HUES48 (cell line): ENCODE results near the gene TNFAIP8L1.

Experiments
- H3K27ac ChIP-seq: one replicate; pipeline ENCODE4 v1.7.0; 2013; ENCODE audit warnings: low read depth, low read length, inconsistent platforms
- H3K27me3 ChIP-seq: 2 replicates; pipeline ENCODE4 v1.6.1; 2013; ENCODE audit warnings: mild to moderate bottlenecking, low read length; ENCODE audit not compliant: control insufficient read depth, insufficient read depth
- H3K36me3 ChIP-seq: 2 replicates; pipeline ENCODE4 v1.6.1; 2013; ENCODE audit warnings: low read length; ENCODE audit not compliant: control insufficient read depth, insufficient read depth
- H3K4me1 ChIP-seq: 2 replicates; pipeline ENCODE4 v1.6.1; 2013; ENCODE audit warnings: mild to moderate bottlenecking, low read length; ENCODE audit not compliant: control insufficient read depth, insufficient read depth
- H3K4me3 ChIP-seq: 2 replicates; pipeline ENCODE4 v1.5.1; 2013; ENCODE audit warnings: mild to moderate bottlenecking, low read depth, low read length
- H3K9ac ChIP-seq: 2 replicates; pipeline ENCODE4 v1.6.1; 2013; ENCODE audit warnings: mild to moderate bottlenecking, low read depth, low read length, moderate library complexity
- H3K9me3 ChIP-seq: 2 replicates; pipeline ENCODE4 v1.6.1; 2013; ENCODE audit warnings: low read length; ENCODE audit not compliant: control insufficient read depth, insufficient read depth

Gene TNFAIP8L1

GRCh38 chr19:4652075-4652474 is 12.8 kb downstream of the TNFAIP8L1 start:
- Histone ChIP-seq H3K36me3 (peaks cover 5% of the 10 kb centered on the region; the same call in 1 of the 2 replicates), H3K9ac (no peak overlapping the region), H3K4me3 (no peak overlapping the region), H3K27me3 (no peaks in the 10 kb centered on the region), H3K27ac (no peak overlapping the region), H3K4me1 (no peaks in the 10 kb centered on the region), H3K9me3 (no peaks in the 10 kb centered on the region)

GRCh38 chr19:4653793-4654436 is 14.6 kb downstream of the TNFAIP8L1 start:
- no peak overlapping the region for H3K27ac ChIP-seq
- no peak overlapping the region for H3K4me3 ChIP-seq
- H3K9ac ChIP-seq: no peak overlapping the region
- no peaks in the 10 kb centered on the region for H3K4me1 ChIP-seq
- no peaks in the 10 kb centered on the region for H3K27me3 ChIP-seq
- peaks cover 20% of the 10 kb centered on the region for H3K36me3 ChIP-seq
- H3K9me3 ChIP-seq: no peaks in the 10 kb centered on the region

- H3K9me3 ChIP-seq: no peaks in the 10 kb centered on the region
- H3K36me3 ChIP-seq: peaks cover 25% of the 10 kb centered on the region
- H3K9ac ChIP-seq: no peak overlapping the region
- H3K27me3 ChIP-seq: no peaks in the 10 kb centered on the region
- H3K4me1 ChIP-seq: no peaks in the 10 kb centered on the region
- H3K27ac ChIP-seq: no peak overlapping the region
- no peak overlapping the region for H3K4me3 ChIP-seq
These were observed 15.4 kb downstream of the TNFAIP8L1 start for GRCh38 chr19:4654437-4655361.

- H3K9ac ChIP-seq: no peak overlapping the region
- H3K4me3 ChIP-seq: no peak overlapping the region
- no peaks in the 10 kb centered on the region for H3K4me1 ChIP-seq
- no peaks in the 10 kb centered on the region for H3K27me3 ChIP-seq
- H3K36me3 ChIP-seq: peaks cover 27% of the 10 kb centered on the region
- H3K9me3 ChIP-seq: no peaks in the 10 kb centered on the region
- no peak overlapping the region for H3K27ac ChIP-seq
These were observed 16.8 kb downstream of the TNFAIP8L1 start for GRCh38 chr19:4656102-4656501.

- no peaks in the 10 kb centered on the region for H3K4me1 ChIP-seq
- H3K27ac ChIP-seq: no peak overlapping the region
- H3K27me3 ChIP-seq: no peaks in the 10 kb centered on the region
- no peaks in the 10 kb centered on the region for H3K9me3 ChIP-seq
- no peak overlapping the region for H3K4me3 ChIP-seq
- no peak overlapping the region for H3K9ac ChIP-seq
- peaks cover 27% of the 10 kb centered on the region for H3K36me3 ChIP-seq
These were observed 17.9 kb downstream of the TNFAIP8L1 start for GRCh38 chr19:4657262-4657661.

GRCh38 chr19:4657835-4658234 is 18.5 kb downstream of the TNFAIP8L1 start:
- peaks cover 27% of the 10 kb centered on the region for H3K36me3 ChIP-seq
- no peak overlapping the region for H3K9ac ChIP-seq

GRCh38 chr19:4660181-4660791 is 21.0 kb downstream of the TNFAIP8L1 start:
- no peaks in the 10 kb centered on the region for H3K4me1 ChIP-seq
- H3K27ac ChIP-seq: no peak overlapping the region
- H3K9me3 ChIP-seq: no peaks in the 10 kb centered on the region
- H3K36me3 ChIP-seq: peaks cover 37% of the 10 kb centered on the region
- H3K9ac ChIP-seq: no peak overlapping the region
- H3K27me3 ChIP-seq: no peaks in the 10 kb centered on the region
- H3K4me3 ChIP-seq: no peak overlapping the region

More at GRCh38 chr19:4657835-4658234, 18.5 kb downstream of the TNFAIP8L1 start:
- H3K4me3 ChIP-seq: no peak overlapping the region
- no peaks in the 10 kb centered on the region for H3K9me3 ChIP-seq
- H3K27ac ChIP-seq: no peak overlapping the region
- no peaks in the 10 kb centered on the region for H3K4me1 ChIP-seq
- H3K27me3 ChIP-seq: no peaks in the 10 kb centered on the region

GRCh38 chr19:4660993-4661392 is 21.7 kb downstream of the TNFAIP8L1 start:
- H3K9me3 ChIP-seq: no peaks in the 10 kb centered on the region
- H3K36me3 ChIP-seq: peaks cover 35% of the 10 kb centered on the region

GRCh38 chr19:4662020-4662695 is 22.8 kb downstream of the TNFAIP8L1 start:
- H3K4me1 ChIP-seq: no peaks in the 10 kb centered on the region
- H3K27ac ChIP-seq: no peak overlapping the region
- no peak overlapping the region for H3K9ac ChIP-seq
- no peaks in the 10 kb centered on the region for H3K27me3 ChIP-seq
- no peak overlapping the region for H3K4me3 ChIP-seq
- H3K9me3 ChIP-seq: no peaks in the 10 kb centered on the region
- peaks cover 38% of the 10 kb centered on the region for H3K36me3 ChIP-seq

More at GRCh38 chr19:4660993-4661392, 21.7 kb downstream of the TNFAIP8L1 start:
- Histone ChIP-seq H3K4me3 (no peak overlapping the region), H3K4me1 (no peaks in the 10 kb centered on the region), H3K9ac (no peak overlapping the region), H3K27ac (no peak overlapping the region), H3K27me3 (no peaks in the 10 kb centered on the region)

GRCh38 chr19:4662812-4663211 is 23.5 kb downstream of the TNFAIP8L1 start:
- Histone ChIP-seq H3K27ac (no peak overlapping the region), H3K4me1 (no peaks in the 10 kb centered on the region), H3K36me3 (peaks cover 35% of the 10 kb centered on the region), H3K4me3 (no peak overlapping the region), H3K9ac (no peak overlapping the region), H3K9me3 (no peaks in the 10 kb centered on the region), H3K27me3 (no peaks in the 10 kb centered on the region)
